Measurements from ENCODE around the gene MEGF11.

The MEGF11 gene

GRCh38 chr15:66110864-66111263 lies 142.7 kb downstream of the MEGF11 start:
- DNase-seq, result no peak

GRCh38 chr15:66109826-66110225 lies 143.7 kb downstream of the MEGF11 start:
- no peak for DNase-seq

- no peak for DNase-seq
These were observed 144.9 kb downstream of the MEGF11 start for GRCh38 chr15:66108483-66109265.

GRCh38 chr15:66107070-66107469 lies 146.5 kb downstream of the MEGF11 start:
- DNase-seq, result no peak

- no peak for DNase-seq
These were observed 148.0 kb downstream of the MEGF11 start for GRCh38 chr15:66105286-66106265.

- no peak for DNase-seq
These were observed 150.3 kb downstream of the MEGF11 start for GRCh38 chr15:66103293-66103590.

- no peak for DNase-seq
These were observed 150.8 kb downstream of the MEGF11 start for GRCh38 chr15:66102563-66103292.

- DNase-seq, result no peak
These were observed 151.7 kb downstream of the MEGF11 start for GRCh38 chr15:66101715-66102395.

- DNase-seq, result no peak
These were observed 152.8 kb downstream of the MEGF11 start for GRCh38 chr15:66100761-66101160.

- no peak for DNase-seq
These were observed 153.4 kb downstream of the MEGF11 start for GRCh38 chr15:66099950-66100671.

- no peak for DNase-seq
These were observed 155.6 kb downstream of the MEGF11 start for GRCh38 chr15:66098022-66098363.

- DNase-seq, result no peak
These were observed 156.2 kb downstream of the MEGF11 start for GRCh38 chr15:66097151-66098021.

- no peak for DNase-seq
These were observed 156.9 kb downstream of the MEGF11 start for GRCh38 chr15:66096688-66097058.

- no peak for DNase-seq
These were observed 157.5 kb downstream of the MEGF11 start for GRCh38 chr15:66095871-66096687.

GRCh38 chr15:66094331-66094730 lies 159.2 kb downstream of the MEGF11 start:
- no peak for DNase-seq

- no peak for DNase-seq
These were observed 161.2 kb downstream of the MEGF11 start for GRCh38 chr15:66092053-66093016.

GRCh38 chr15:66089509-66089908 lies 164.0 kb downstream of the MEGF11 start:
- DNase-seq, result no peak

GRCh38 chr15:66089049-66089448 lies 164.5 kb downstream of the MEGF11 start:
- DNase-seq, result no peak

GRCh38 chr15:66085128-66085527 lies 168.4 kb downstream of the MEGF11 start:
- peak; percentile 3 for DNase-seq

Data from fibroblast of skin of back (primary cell).